ENCODE results near the gene DLST.

- TF ChIP-seq, protein P1, sequence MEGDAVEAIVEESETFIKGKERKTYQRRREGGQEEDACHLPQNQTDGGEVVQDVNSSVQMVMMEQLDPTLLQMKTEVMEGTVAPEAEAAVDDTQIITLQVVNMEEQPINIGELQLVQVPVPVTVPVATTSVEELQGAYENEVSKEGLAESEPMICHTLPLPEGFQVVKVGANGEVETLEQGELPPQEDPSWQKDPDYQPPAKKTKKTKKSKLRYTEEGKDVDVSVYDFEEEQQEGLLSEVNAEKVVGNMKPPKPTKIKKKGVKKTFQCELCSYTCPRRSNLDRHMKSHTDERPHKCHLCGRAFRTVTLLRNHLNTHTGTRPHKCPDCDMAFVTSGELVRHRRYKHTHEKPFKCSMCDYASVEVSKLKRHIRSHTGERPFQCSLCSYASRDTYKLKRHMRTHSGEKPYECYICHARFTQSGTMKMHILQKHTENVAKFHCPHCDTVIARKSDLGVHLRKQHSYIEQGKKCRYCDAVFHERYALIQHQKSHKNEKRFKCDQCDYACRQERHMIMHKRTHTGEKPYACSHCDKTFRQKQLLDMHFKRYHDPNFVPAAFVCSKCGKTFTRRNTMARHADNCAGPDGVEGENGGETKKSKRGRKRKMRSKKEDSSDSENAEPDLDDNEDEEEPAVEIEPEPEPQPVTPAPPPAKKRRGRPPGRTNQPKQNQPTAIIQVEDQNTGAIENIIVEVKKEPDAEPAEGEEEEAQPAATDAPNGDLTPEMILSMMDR (IDR thresholded peaks at IDR 0.05), result no peak
- TF ChIP-seq POLR2AphosphoS5 (IDR thresholded peaks at IDR 0.05), result no peak
Observed at GRCh38 chr14:74918380-74918779, 36.7 kb downstream of the DLST start.

Measured in suprapubic skin (tissue), 3 donors.